22Rv1 (cell line): ENCODE results near the gene NIT1.

Experiments
- H3K27ac ChIP-seq: fragments of 450-650 bp; 2 replicates; pipeline ENCODE4 v1.5.1; 2017
- CTCF ChIP-seq: fragments of 450-650 bp; IDR thresholded peaks from 2 replicates; pipeline ENCODE4 v1.5.1; 2017; ENCODE audit warnings: mild to moderate bottlenecking
- ZFX ChIP-seq: fragments of 450-650 bp; IDR thresholded peaks from 2 replicates; pipeline ENCODE4 v1.6.1; 2017; ENCODE audit warnings: antibody characterized with exemption, borderline replicate concordance

NIT1 gene

GRCh38 chr1:161138431-161138830 lies 20.5 kb downstream of the NIT1 start:
- no peak overlapping the region for H3K27ac ChIP-seq
- TF ChIP-seq CTCF: no peak
- TF ChIP-seq ZFX: no peak

GRCh38 chr1:161139766-161140165 lies 21.9 kb downstream of the NIT1 start:
- TF ChIP-seq ZFX (no peak), CTCF (peak; percentile 81)

GRCh38 chr1:161140755-161141400 lies 23.0 kb downstream of the NIT1 start:
- no peak overlapping the region for H3K27ac ChIP-seq
- no peak for TF ChIP-seq CTCF

More at GRCh38 chr1:161139766-161140165, 21.9 kb downstream of the NIT1 start:
- H3K27ac ChIP-seq: no peak overlapping the region

- TF ChIP-seq ZFX (no peak), CTCF (no peak)
- H3K27ac ChIP-seq: no peak overlapping the region
Observed at GRCh38 chr1:161145832-161146231, 27.9 kb downstream of the NIT1 start.

- TF ChIP-seq ZFX (no peak), CTCF (no peak)
- peak overlapping the region; percentile 99 for H3K27ac ChIP-seq
Observed at GRCh38 chr1:161153176-161153575, 35.3 kb downstream of the NIT1 start.

GRCh38 chr1:161153682-161154337 lies 35.9 kb downstream of the NIT1 start, which contains the start of gene UFC1:
Gene UFC1 (plus strand): TSS chr1:161153978. CDS start chr1:161153998, 20 bp downstream.
- peak within 1 kb of the TSS; percentile 99 for H3K27ac ChIP-seq
- TF ChIP-seq ZFX (no peak), CTCF (no peak)

GRCh38 chr1:161157867-161158266 lies 40.0 kb downstream of the NIT1 start:
- TF ChIP-seq CTCF: no peak
- no peak for TF ChIP-seq ZFX
- H3K27ac ChIP-seq: peak overlapping the region; percentile 78
